GM19467 (cell line): ENCODE results near the gene ARHGAP24.

ENCODE experiments used
- ATAC-seq: cut with Tn5 transposase; IDR thresholded peaks from one replicate; pipeline ENCODE4 v1.9.1; 2021; ENCODE audit warnings: mild to moderate bottlenecking, moderate library complexity; ENCODE audit not compliant: unreplicated experiment

The ARHGAP24 gene

DNA sequence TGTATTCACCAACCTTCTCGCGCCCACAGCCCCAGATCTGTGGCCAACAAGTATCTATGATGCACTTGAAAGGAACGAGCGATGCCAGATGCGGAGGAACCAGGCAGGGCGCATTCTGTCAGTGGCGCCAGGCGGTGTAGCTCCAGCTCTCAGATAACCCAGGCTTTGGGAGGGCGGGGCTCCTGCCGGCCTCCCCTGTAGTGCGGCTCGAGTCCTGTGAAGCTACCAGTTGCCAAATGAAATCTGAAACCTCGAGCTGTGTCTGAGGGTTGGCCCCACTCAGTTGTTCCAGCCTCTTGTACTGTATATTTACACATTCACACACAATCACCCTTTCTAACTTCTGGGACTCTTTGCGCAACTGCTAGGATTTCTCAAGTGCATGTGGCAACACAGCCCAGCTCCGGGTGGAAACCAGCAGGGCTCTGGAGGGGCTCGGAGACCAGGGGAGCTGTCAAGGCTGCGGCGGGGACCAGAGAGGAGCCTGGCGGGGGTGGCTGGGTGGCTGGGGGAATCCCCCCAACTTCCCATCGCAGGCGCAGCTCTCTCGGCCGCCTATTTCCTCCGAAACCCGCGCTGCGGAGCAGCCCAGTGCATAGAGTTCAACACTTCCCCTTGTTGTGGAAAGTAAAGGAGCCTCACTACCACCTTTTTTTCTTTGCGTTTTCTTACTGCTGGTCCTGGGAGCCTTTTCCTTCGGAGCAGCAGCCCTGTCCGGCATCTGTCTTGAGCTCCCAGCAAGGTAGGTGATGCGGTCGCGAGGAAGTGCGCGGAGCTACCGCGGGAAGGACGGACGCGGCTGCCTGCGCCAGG lies at the start of gene ARHGAP24:
Gene ARHGAP24, plus strand, starts transcription at position 333 of the 813 bp plus-strand sequence.
- peak; percentile 88 for ATAC-seq

DNA sequence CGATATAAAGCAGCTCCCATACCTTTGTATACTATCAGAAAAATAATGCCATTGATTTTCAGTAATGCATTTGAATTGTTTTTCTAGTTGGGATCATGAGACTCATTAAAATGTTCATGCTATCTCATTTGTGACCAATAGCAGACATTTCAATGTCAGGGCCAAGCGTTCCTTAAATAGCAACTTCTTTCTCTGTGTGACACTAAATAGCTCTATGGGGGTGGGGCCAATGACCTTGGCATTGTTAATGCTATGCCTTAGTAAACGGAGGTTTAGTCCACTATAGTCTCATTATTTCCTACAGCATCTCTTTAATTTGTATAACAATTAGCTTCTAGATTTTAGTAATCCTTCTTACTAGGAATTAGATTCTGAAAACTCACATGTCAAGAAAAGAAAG lies 48.6 kb upstream of the ARHGAP24 start:
- no peak for ATAC-seq

DNA sequence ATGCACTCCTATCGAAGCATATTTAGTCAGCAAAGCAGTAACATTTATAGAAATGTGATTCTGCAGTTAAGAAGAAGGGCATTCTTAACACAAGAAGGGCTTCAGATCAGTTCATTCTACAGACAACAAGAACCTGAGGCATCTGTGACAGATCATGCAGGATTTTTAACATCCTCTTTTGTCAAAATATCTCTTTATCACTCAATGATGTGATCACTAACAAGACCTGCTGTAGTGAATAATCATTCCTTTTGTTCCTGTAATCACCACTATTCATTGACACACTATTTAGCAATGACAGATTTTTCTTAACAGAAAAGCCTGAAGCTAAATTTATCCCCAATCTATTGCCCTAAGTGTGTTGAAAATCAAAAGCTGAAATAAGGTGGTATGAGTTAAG lies 47.8 kb upstream of the ARHGAP24 start:
- ATAC-seq = no peak

DNA sequence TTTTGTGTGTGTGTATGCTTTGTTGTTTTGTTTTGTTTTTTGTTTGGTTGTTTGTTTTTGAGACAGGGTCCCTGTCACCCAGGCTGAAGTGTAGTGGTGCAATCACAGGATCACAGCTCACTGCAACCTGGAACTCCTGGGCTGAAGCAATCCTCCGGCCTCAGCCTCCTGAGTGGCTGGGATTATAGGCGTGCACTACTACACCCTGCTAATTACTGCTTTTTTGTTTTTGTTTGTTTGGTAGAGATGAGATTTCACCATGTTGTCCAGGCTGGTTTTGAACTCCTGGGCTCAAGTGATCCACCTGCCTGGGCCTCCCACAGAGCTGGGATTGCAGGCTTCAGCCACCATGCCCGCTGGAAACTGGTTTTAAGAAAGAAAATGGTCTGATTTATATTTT lies 44.7 kb upstream of the ARHGAP24 start:
- ATAC-seq = no peak

DNA sequence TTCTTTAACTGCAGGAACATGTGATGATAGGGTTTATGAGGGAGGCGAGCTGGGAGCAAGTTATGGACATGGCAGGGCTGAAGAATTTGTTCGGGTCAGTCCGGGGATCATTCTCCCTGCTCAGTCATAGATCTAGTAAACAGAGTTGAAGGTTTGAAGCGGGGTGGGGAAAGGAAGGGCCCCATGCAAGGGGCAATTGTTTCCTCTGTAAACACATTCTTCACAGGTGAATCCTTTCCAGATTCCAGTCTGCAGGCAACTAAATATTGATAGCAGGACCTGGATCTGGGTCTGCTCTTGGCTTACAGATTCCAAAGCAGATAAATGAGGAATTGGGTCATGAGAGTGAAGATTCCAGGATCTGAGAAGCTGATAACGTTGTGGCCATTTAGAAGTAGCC lies 44.3 kb upstream of the ARHGAP24 start:
- no peak for ATAC-seq

- ATAC-seq = no peak
These were observed 43.8 kb upstream of the ARHGAP24 start for GRCh38 chr4:85431156-85431555.

DNA sequence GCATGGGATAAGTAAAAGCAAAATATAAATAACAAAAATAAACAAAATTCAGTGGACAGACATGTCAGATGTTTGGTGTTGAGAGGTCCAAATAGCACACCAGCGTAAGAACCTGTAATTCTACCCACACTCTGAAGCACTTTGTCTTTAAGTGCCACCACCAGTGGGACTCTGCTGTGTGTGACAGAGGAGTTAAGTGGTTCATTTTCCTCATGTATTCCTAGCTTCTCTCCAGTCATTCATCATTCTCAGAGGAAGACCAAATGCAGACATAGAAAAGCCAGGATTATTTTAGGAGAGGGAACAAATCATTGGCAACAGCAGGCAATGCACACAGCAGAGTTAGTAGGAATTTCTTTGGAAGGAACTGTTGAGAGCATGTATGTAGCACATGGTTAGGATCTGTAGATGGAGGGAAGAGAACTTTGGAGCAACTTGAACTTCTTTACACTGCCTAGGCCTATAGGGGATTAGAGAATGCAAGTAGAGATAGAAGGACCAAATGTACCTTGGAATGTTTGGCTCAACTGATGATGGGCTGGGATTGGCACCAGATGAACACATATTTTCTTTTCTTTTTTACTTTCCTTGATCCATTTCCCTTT lies 43.0 kb upstream of the ARHGAP24 start:
- ATAC-seq = no peak

- ATAC-seq = no peak
These were observed 29.8 kb upstream of the ARHGAP24 start for GRCh38 chr4:85445050-85445639.

DNA sequence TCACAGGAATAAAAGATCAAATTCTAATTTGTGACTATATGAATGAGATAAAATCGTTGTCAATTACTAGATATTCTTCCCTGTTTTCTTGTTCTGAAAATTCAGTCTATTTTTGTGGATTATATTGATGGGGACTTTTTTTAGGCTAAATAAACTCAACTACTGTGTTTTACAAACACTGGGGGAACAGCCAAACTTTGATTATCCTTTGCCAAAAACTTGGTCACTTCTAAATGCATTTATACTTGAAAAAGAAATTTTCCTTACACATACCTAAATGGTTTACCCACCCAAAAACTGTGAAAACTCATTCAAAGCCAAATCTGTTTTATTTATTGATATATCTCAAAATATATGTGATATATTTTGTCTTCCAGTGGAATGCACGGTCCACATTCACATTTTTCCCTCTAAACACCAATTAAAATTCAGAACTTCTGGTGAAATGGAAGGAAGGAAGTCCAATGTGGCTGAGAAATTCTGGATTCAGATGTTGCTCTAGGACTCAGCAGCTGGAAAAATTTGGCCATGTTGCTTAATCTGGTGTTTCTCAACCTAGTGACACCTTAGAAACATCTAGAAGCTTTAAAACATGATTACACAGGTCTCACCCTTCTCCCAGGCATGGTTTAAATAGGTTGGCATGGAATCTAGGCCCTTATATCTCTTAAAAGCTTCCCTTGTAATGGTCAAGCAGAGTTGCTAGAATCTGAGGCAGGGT lies 28.6 kb upstream of the ARHGAP24 start:
- no peak for ATAC-seq

- ATAC-seq = peak; percentile 79
These were observed 25.8 kb upstream of the ARHGAP24 start for GRCh38 chr4:85448906-85449890.

GRCh38 chr4:85452058-85452731 lies 22.8 kb upstream of the ARHGAP24 start:
- no peak for ATAC-seq

- ATAC-seq = no peak
These were observed 19.0 kb upstream of the ARHGAP24 start for GRCh38 chr4:85455942-85456341.

GRCh38 chr4:85457752-85458467 lies 17.0 kb upstream of the ARHGAP24 start:
- no peak for ATAC-seq

GRCh38 chr4:85459736-85460135 lies 15.2 kb upstream of the ARHGAP24 start:
- ATAC-seq = no peak

- no peak for ATAC-seq
These were observed 594 bp upstream of the ARHGAP24 start for GRCh38 chr4:85474356-85474755.

DNA sequence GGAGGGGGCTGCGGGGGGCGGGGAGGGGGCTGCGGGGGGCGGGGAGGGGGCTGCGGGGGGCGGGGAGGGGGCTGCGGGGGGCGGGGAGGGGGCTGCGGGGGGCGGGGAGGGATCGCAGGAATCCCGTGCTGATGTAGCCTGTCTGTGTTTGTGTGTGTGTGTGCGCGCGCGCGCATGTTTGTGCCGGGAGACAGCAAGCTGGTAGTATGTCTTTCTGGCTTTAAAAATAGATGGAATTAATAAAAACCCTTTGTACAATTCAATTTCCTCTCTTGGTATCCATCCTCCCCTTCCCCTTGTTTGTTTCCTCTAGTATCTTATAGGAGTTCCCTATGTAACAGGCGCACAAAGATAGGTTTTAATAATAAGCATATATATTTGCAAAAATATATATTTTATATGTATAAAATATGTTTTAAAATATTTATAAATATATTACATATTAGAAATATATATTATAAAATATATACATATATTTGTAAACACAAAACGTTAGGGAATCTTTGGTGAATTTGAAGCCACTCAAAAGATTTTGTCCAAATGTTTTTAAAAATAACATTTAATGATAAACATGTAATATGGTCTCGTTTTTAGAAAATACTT lies 782 bp downstream of the ARHGAP24 start:
- ATAC-seq = no peak

DNA sequence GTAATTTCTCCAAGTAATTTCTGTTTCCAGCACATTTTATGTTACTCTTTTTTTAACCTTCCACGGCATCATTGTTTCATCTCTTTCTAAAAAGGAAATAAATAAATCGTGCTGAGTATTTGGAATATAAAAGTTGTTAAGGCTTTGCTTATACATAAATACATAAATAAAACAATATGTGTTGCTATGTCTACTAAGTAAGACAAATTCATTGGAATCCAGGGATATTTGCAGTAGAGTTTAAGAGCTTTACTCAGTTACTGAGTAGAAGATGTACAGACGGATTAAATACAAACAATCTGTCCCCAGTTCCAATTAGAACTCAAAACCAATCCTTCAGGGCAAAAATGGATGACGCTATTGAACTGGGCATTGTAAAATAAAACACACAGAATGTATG lies 1.4 kb downstream of the ARHGAP24 start:
- ATAC-seq = no peak

GRCh38 chr4:85477534-85477933 lies 2.6 kb downstream of the ARHGAP24 start:
- ATAC-seq = no peak

- no peak for ATAC-seq
These were observed 3.6 kb downstream of the ARHGAP24 start for GRCh38 chr4:85478576-85478975.
